ENCODE results near the gene OR2T2. TPM values are rescaled to one million over a fixed set of nuclear protein-coding genes. Genes with fewer than 3 reads are reported as not detected.
"Not testable (repeated sequence)": the region's sequence is repeated elsewhere in the genome, so short reads cannot be mapped to it uniquely, and the experiment has no call there.

The OR2T2 gene
- total and polyA plus RNA-seq, 7 donors = not detected

DNA sequence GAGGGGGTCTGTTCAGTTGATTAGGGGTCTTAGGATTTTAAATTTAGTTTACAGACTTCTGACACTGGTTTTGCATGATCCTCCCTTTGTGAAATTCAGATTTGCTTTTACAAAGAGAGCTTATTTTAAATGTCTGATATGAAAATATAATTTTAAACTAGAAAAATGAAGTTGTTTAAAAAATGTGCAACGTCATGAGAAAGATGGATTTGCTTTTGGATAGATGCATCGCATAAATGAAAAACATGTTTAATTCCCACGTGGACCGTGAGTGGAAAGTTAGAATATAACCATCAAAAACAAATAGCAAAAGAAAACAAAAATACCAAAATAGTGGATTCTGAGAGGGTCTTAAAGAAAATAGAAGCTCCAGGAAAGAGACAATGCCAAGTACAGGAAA is 25.7 kb downstream of the OR2T2 start:
- Histone ChIP-seq H3K27ac (no peak overlapping the region), H3K4me3 (no peak overlapping the region), H3K27me3 (no peaks in the 10 kb centered on the region), H3K9me3 (peaks cover 0 to 3% (median 0%) of the 10 kb centered on the region in 4 donors), H3K4me1 (no peaks in the 10 kb centered on the region), H3K36me3 (no peaks in the 10 kb centered on the region)
- DNase-seq = no peak
- intact Hi-C loops (cut with DNase I) = no loop called here
- WGBS, 2 donors = 92 to 95% methylated on average over 4 of the region's 4 CpGs
- TF ChIP-seq CTCF (IDR thresholded peaks at IDR 0.05) (no peak), POLR2A (IDR thresholded peaks at IDR 0.05) (no peak), POLR2AphosphoS5 (IDR thresholded peaks at IDR 0.05) (no peak), EP300 (IDR thresholded peaks at IDR 0.05) (no peak)

- H3K27me3 ChIP-seq = not testable (repeated sequence)
- WGBS, 2 donors = 50 to 69% methylated on average over 2 of the region's 2 CpGs
These were observed 26.7 kb downstream of the OR2T2 start for GRCh38 chr1:248472111-248472510.

GRCh38 chr1:248473051-248473450 is 27.6 kb downstream of the OR2T2 start, which contains the start of gene OR2T3:
TSS of gene OR2T3 (plus strand) at chr1:248473351. CDS start at chr1:248473351, 0 bp downstream.
- WGBS, 2 donors = 78 to 91% methylated on average over 1 to 2 of the region's 2 CpGs

More at GRCh38 chr1:248472111-248472510, 26.7 kb downstream of the OR2T2 start:
- H3K36me3 ChIP-seq; H3K4me1 ChIP-seq; H3K27ac ChIP-seq; DNase-seq; H3K9me3 ChIP-seq; H3K4me3 ChIP-seq; intact Hi-C loops (cut with DNase I): not testable (repeated sequence)

GRCh38 chr1:248475660-248476059 is 30.2 kb downstream of the OR2T2 start:
- H3K9me3 ChIP-seq; DNase-seq; H3K36me3 ChIP-seq; H3K4me1 ChIP-seq; intact Hi-C loops (cut with DNase I); H3K4me3 ChIP-seq; H3K27ac ChIP-seq; H3K27me3 ChIP-seq: not testable (repeated sequence)
- no CpG with 5 or more reads among the region's 1 CpG for WGBS, 2 donors

More at GRCh38 chr1:248473051-248473450, 27.6 kb downstream of the OR2T2 start, which contains the start of gene OR2T3:
- DNase-seq; H3K27ac ChIP-seq; H3K9me3 ChIP-seq; intact Hi-C loops (cut with DNase I); H3K36me3 ChIP-seq; H3K4me3 ChIP-seq; H3K4me1 ChIP-seq; H3K27me3 ChIP-seq: not testable (repeated sequence)

DNA sequence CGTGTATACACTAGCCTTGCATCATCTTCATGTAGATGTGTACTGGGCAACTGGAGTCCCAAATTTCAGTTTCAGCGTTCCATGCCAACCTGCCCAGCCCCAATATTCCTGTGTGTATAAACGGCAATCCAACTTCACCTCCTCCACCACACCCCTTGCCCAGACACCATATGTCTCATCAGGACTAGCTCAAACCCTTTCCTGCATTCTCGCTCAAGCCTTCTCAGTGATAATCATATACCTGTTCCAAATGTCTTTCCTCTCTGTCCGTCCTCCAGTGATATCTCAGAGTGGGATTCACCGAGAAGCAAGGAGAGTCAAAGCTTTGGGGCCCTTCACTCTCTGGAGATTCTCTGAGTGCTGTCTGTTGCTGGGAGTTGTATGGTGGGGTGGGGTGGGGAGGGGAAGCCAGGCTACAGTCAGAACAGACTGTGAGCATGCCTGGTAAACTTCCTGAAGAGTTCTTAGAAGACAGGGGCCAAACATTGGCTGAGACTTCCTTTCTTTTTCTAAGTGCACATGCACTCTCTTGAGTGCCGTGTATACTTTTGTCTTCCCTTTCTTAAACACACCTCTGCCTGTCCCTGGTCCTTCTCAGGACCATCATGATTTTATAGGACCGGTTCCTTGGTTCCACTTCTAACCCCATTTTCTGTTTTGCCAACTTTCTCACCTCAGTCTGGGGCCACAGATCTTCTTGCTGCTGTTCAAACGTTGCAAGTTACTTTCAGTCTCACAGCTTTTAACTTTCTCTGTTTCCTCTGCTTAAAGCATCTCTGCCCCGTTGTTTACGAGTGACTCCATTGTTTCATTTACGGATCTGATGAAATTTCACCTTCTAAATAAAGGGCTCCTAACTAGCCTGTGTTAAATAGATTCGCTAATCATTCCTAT is 36.5 kb downstream of the OR2T2 start:
- H3K36me3 ChIP-seq; intact Hi-C loops (cut with DNase I); DNase-seq; H3K4me1 ChIP-seq; H3K27me3 ChIP-seq; H3K4me3 ChIP-seq; H3K9me3 ChIP-seq; H3K27ac ChIP-seq: not testable (repeated sequence)
- 59 to 73% methylated on average over 13 of the region's 13 CpGs for WGBS, 2 donors

DNA sequence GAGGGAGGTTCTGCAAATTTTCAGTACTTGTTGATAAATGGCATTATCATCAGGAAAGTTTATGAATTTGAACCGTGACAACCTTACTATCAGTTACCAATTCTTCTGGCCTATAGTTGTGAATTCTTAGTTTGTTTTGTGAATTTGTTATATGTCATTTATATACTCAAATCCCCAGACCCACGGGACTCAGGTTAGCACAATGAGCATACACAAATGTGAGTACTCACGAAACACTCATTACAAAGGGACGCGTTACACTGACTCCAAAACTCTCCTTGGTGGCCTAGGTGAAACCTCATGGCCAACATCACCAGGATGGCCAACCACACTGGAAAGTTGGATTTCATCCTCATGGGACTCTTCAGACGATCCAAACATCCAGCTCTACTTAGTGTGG is 42.9 kb downstream of the OR2T2 start, which contains the start of gene OR2T5:
TSS of gene OR2T5 (plus strand) at position 301 of the 400 bp plus-strand sequence. CDS start at position 301, 0 bp downstream.
- H3K4me3 ChIP-seq; DNase-seq; H3K36me3 ChIP-seq; intact Hi-C loops (cut with DNase I); H3K27ac ChIP-seq; H3K4me1 ChIP-seq; H3K9me3 ChIP-seq; H3K27me3 ChIP-seq: not testable (repeated sequence)
- WGBS, 2 donors = 85 to 86% methylated on average over 5 of the region's 6 CpGs

DNA sequence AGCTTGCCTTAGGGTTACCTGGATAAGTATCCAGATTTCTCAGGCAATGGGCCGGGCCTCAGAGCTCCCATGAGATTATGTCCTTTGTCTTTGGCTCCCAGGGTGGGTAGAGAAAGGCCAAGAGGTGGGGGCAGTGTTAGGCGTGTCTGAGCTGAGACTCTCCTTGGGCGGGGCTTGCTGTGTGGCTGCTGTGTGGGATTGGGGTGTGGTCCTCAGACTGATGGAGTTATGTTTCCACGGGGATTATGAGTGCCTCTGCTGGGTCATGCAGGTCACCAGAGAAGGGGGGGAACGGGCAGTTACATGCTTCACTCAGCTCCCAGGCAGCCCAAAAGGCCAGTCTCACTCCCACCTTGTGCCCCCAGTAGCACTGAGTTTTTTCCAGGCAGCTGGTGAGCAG is 51.2 kb downstream of the OR2T2 start:
- WGBS, 2 donors = no CpG with 5 or more reads among the region's 5 CpGs
- H3K27ac ChIP-seq; DNase-seq; H3K4me1 ChIP-seq; H3K9me3 ChIP-seq; H3K27me3 ChIP-seq; intact Hi-C loops (cut with DNase I); H3K36me3 ChIP-seq; H3K4me3 ChIP-seq: not testable (repeated sequence)

GRCh38 chr1:248500305-248501035 is 55.0 kb downstream of the OR2T2 start:
- H3K4me1 ChIP-seq; intact Hi-C loops (cut with DNase I); H3K27me3 ChIP-seq; H3K4me3 ChIP-seq; H3K27ac ChIP-seq; H3K9me3 ChIP-seq; H3K36me3 ChIP-seq; DNase-seq: not testable (repeated sequence)
- WGBS, 2 donors = 85 to 95% methylated on average over 1 of the region's 2 CpGs

Other genes with a start within 250 kb of the OR2T2 start
- not detected for gene OR2M3, start 248.4 kb upstream of the OR2T2 start, total RNA-seq
- gene OR2M3, start 248.4 kb upstream of the OR2T2 start, polyA plus RNA-seq = not detected
- not detected for gene OR2M4, start 214.2 kb upstream of the OR2T2 start, total RNA-seq
- gene OR2M4, start 214.2 kb upstream of the OR2T2 start, polyA plus RNA-seq = not detected
- gene OR2T33, start 167.7 kb upstream of the OR2T2 start, total RNA-seq = not detected
- not detected for gene OR2T33, start 167.7 kb upstream of the OR2T2 start, polyA plus RNA-seq
- not detected for gene OR2T12, start 142.2 kb upstream of the OR2T2 start, total RNA-seq
- gene OR2T12, start 142.2 kb upstream of the OR2T2 start, polyA plus RNA-seq = not detected
- gene OR2M7, start 121.1 kb upstream of the OR2T2 start, total RNA-seq = not detected
- gene OR2M7, start 121.1 kb upstream of the OR2T2 start, polyA plus RNA-seq = not detected
- gene OR14C36, start 96.9 kb upstream of the OR2T2 start, total RNA-seq = not detected
- gene OR14C36, start 96.9 kb upstream of the OR2T2 start, polyA plus RNA-seq = not detected
- not detected for gene OR2T4, start 84.0 kb upstream of the OR2T2 start, total RNA-seq
- not detected for gene OR2T4, start 84.0 kb upstream of the OR2T2 start, polyA plus RNA-seq
- not detected for gene OR2T6, start 69.9 kb upstream of the OR2T2 start, total RNA-seq
- not detected for gene OR2T6, start 69.9 kb upstream of the OR2T2 start, polyA plus RNA-seq
- gene OR2T1, start 42.6 kb upstream of the OR2T2 start, total RNA-seq = not detected
- gene OR2T1, start 42.6 kb upstream of the OR2T2 start, polyA plus RNA-seq = not detected
- gene OR2T3, start 27.7 kb downstream of the OR2T2 start, total RNA-seq = not detected
- gene OR2T3, start 27.7 kb downstream of the OR2T2 start, polyA plus RNA-seq = not detected
- not detected for gene OR2T5, start 43.0 kb downstream of the OR2T2 start, total RNA-seq
- not detected for gene OR2T5, start 43.0 kb downstream of the OR2T2 start, polyA plus RNA-seq
- not detected for gene OR2G6, start 62.4 kb downstream of the OR2T2 start, total RNA-seq
- gene OR2G6, start 62.4 kb downstream of the OR2T2 start, polyA plus RNA-seq = not detected
- gene OR2T29, start 117.1 kb downstream of the OR2T2 start, total RNA-seq = not detected
- gene OR2T29, start 117.1 kb downstream of the OR2T2 start, polyA plus RNA-seq = not detected
- gene OR2T34, start 129.1 kb downstream of the OR2T2 start, total RNA-seq = not detected
- not detected for gene OR2T34, start 129.1 kb downstream of the OR2T2 start, polyA plus RNA-seq
- gene OR2T10, start 152.1 kb downstream of the OR2T2 start, total RNA-seq = not detected
- under 1 TPM in 1 of 3 donors, not detected in 2; 0.01 TPM for gene OR2T10, start 152.1 kb downstream of the OR2T2 start, polyA plus RNA-seq
- gene OR2T11, start 189.5 kb downstream of the OR2T2 start, total RNA-seq = not detected
- not detected for gene OR2T11, start 189.5 kb downstream of the OR2T2 start, polyA plus RNA-seq
- not detected for gene OR2T35, start 199.6 kb downstream of the OR2T2 start, total RNA-seq
- gene OR2T35, start 199.6 kb downstream of the OR2T2 start, polyA plus RNA-seq = not detected
- not detected for gene OR2T27, start 209.9 kb downstream of the OR2T2 start, total RNA-seq
- not detected for gene OR2T27, start 209.9 kb downstream of the OR2T2 start, polyA plus RNA-seq

Measured in sigmoid colon (tissue), 7 donors.